Measurements from ENCODE around the gene ZNF423.

GRCh38 chr16:49827805-49828438 is 28.0 kb downstream of the ZNF423 start:
- TF ChIP-seq POLR2A (IDR thresholded peaks at IDR 0.05) (no peak), CTCF (IDR thresholded peaks at IDR 0.05) (no peak)
